ENCODE results near the gene HMBS. TPM values are rescaled to one million over a fixed set of nuclear protein-coding genes. Genes with fewer than 3 reads are reported as not detected.
A peak's percentile ranks its signal among the peaks of the same experiment; 100 is the strongest.
"Not testable (repeated sequence)": the region's sequence is repeated elsewhere in the genome, so short reads cannot be mapped to it uniquely, and the experiment has no call there.

The HMBS gene
- total and polyA plus RNA-seq, 8 donors = 3.8 to 25.0 (median 15.9) TPM; not detected in 1

DNA sequence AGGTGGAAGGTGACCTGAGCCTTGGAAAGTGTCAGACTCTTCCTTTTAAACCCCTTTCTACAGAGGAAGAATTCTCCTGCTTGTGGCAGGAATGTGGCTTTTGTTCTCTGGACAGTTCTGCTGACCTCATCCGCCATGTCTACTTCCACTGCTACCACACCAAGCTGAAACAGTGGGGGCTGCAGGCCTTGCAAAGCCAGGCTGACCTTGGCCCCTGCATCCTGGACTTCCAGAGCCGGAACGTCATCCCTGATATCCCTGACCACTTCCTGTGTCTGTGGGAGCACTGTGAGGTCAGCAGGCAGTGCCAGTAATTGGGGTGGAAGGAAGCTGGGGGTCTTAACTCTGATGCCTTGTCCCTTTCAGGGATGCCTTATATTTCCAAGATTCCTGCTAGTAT is 46.0 kb downstream of the HMBS start:
- WGBS, 5 donors = 62 to 77% (median 68%) methylated on average over 3 of the region's 3 CpGs
- peaks cover 0 to 15% (median 9%) of the 10 kb centered on the region in 4 donors for H3K4me1 ChIP-seq
- no peak overlapping the region for H3K27ac ChIP-seq
- H3K4me3 ChIP-seq = no peak overlapping the region
- intact Hi-C loops (cut with DNase I; ENCODE audit: low total_unique reads) = no loop called here
- TF ChIP-seq POLR2A (IDR thresholded peaks at IDR 0.05) (no peak), EP300 (IDR thresholded peaks at IDR 0.05) (no peak), POLR2AphosphoS5 (IDR thresholded peaks at IDR 0.05) (no peak)
- TF ChIP-seq, protein P1, sequence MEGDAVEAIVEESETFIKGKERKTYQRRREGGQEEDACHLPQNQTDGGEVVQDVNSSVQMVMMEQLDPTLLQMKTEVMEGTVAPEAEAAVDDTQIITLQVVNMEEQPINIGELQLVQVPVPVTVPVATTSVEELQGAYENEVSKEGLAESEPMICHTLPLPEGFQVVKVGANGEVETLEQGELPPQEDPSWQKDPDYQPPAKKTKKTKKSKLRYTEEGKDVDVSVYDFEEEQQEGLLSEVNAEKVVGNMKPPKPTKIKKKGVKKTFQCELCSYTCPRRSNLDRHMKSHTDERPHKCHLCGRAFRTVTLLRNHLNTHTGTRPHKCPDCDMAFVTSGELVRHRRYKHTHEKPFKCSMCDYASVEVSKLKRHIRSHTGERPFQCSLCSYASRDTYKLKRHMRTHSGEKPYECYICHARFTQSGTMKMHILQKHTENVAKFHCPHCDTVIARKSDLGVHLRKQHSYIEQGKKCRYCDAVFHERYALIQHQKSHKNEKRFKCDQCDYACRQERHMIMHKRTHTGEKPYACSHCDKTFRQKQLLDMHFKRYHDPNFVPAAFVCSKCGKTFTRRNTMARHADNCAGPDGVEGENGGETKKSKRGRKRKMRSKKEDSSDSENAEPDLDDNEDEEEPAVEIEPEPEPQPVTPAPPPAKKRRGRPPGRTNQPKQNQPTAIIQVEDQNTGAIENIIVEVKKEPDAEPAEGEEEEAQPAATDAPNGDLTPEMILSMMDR (IDR thresholded peaks at IDR 0.05) = no peak
- no peaks in the 10 kb centered on the region for H3K9me3 ChIP-seq
- H3K27me3 ChIP-seq = no peaks in the 10 kb centered on the region
- H3K36me3 ChIP-seq = peaks cover 42 to 87% (median 80%) of the 10 kb centered on the region in 4 donors
- DNase-seq = no peak

DNA sequence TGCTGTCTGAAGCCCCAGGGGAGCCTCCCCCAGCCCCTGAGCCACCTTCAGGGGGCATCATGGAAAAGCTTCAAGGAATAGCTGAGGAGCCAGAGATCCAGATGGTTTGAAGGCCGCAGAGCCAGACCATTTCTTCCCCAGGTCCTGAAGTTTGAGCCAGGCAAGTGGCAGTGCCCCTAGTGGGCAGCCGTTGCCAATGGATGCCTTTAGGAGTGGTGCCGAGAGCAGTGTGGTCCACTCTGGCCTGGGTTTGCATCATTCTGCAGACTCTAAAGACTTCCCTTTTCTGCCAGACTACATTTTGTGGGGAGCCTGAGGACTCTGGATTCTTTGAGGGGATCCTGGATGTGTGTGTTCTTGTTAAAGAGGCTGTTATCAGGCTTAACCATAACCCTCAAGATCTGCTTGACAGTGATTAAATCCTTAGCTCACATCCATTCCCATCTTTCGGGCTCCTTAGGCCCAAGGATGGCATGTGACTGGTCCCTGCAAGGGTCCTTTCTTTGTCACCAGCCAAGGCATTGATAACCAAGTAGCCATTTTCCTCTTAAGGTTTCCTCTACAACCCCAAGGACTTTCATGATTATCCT is 49.8 kb downstream of the HMBS start:
- no peak for DNase-seq
- Histone ChIP-seq H3K27me3 (no peaks in the 10 kb centered on the region), H3K27ac (no peak overlapping the region), H3K36me3 (peaks cover 42 to 59% (median 56%) of the 10 kb centered on the region in 4 donors), H3K4me3 (no peak overlapping the region), H3K9me3 (no peaks in the 10 kb centered on the region), H3K4me1 (no peaks in the 10 kb centered on the region)
- WGBS, 5 donors = 51 to 62% (median 58%) methylated on average over 4 of the region's 4 CpGs
- intact Hi-C loops (cut with DNase I; ENCODE audit: low total_unique reads) = no loop called here
- TF ChIP-seq POLR2A (IDR thresholded peaks at IDR 0.05) = no peak
- TF ChIP-seq EP300 (IDR thresholded peaks at IDR 0.05) = no peak
- TF ChIP-seq, protein P1 (IDR thresholded peaks at IDR 0.05) = peak in 4 of 7 experiments; percentile 18 to 43 (median 28)
- TF ChIP-seq POLR2AphosphoS5 (IDR thresholded peaks at IDR 0.05) = no peak

DNA sequence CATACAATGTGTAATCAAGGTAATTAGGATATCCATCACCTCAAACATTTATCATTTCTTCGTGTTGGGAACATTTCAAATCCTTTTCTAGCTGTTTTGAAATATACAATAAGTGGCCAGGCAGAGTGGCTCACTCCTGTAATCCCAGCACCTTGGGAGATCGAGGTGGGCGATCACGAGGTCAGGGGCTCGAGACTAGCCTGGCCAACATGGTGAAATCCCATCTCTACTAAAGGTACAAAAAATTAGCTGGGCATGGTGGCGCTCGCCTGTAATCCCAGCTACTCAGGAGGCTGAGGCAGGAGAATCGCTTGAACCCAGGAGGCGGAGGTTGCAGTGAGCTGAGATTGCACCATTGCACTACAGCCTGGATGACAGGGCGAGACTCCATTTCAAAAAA is 54.6 kb downstream of the HMBS start:
- H3K27me3 ChIP-seq; DNase-seq; H3K27ac ChIP-seq; intact Hi-C loops (cut with DNase I; ENCODE audit: low total_unique reads); H3K4me3 ChIP-seq; H3K4me1 ChIP-seq; H3K9me3 ChIP-seq: not testable (repeated sequence)
- 86 to 89% (median 87%) methylated on average over 10 of the region's 10 CpGs for WGBS, 5 donors
- peaks cover 7 to 11% (median 9%) of the 10 kb centered on the region in 4 donors for H3K36me3 ChIP-seq

Other genes with a start within 250 kb of the HMBS start
- gene CXCR5, start 201.0 kb upstream of the HMBS start, total RNA-seq = under 1 TPM in 1 of 5 donors, not detected in 4; 0.14 TPM
- gene CXCR5, start 201.0 kb upstream of the HMBS start, polyA plus RNA-seq = under 1 TPM; 0.12 to 0.60 (median 0.15) TPM
- 10 to 100 TPM in 4 of 5 donors, 1 to 10 TPM in 1; 9.9 to 35.2 (median 20.4) TPM for gene BCL9L, start 159.0 kb upstream of the HMBS start, total RNA-seq
- 10 to 100 TPM in 1 of 3 donors, 1 to 10 TPM in 2; 4.2 to 11.7 (median 6.0) TPM for gene BCL9L, start 159.0 kb upstream of the HMBS start, polyA plus RNA-seq
- gene UPK2, start 128.6 kb upstream of the HMBS start, total RNA-seq = not detected
- gene UPK2, start 128.6 kb upstream of the HMBS start, polyA plus RNA-seq = under 1 TPM in 1 of 3 donors, not detected in 2; 0.50 TPM
- not detected for gene FOXR1, start 113.1 kb upstream of the HMBS start, total RNA-seq
- gene FOXR1, start 113.1 kb upstream of the HMBS start, polyA plus RNA-seq = not detected
- 100 to 1,000 TPM in 1 of 5 donors, 10 to 100 TPM in 4; 34.8 to 310 (median 64.0) TPM for gene CENATAC, start 86.7 kb upstream of the HMBS start, total RNA-seq
- 10 to 100 TPM; 17.8 to 38.0 (median 18.0) TPM for gene CENATAC, start 86.7 kb upstream of the HMBS start, polyA plus RNA-seq
- gene RPS25, start 66.5 kb upstream of the HMBS start, total RNA-seq = 1,000 to 10,000 TPM in 3 of 5 donors, 100 to 1,000 TPM in 2; 157 to 2,308 (median 1,395) TPM
- gene RPS25, start 66.5 kb upstream of the HMBS start, polyA plus RNA-seq = 1,000 to 10,000 TPM; 2,403 to 3,218 (median 2,977) TPM
- gene TRAPPC4, start 66.1 kb upstream of the HMBS start, total RNA-seq = 10 to 100 TPM; 13.4 to 81.4 (median 20.0) TPM
- 10 to 100 TPM; 29.6 to 49.6 (median 34.1) TPM for gene TRAPPC4, start 66.1 kb upstream of the HMBS start, polyA plus RNA-seq
- 100 to 1,000 TPM in 1 of 5 donors, 10 to 100 TPM in 4; 16.3 to 126 (median 23.5) TPM for gene SLC37A4, start 54.0 kb upstream of the HMBS start, total RNA-seq
- 10 to 100 TPM; 12.4 to 14.6 (median 13.0) TPM for gene SLC37A4, start 54.0 kb upstream of the HMBS start, polyA plus RNA-seq
- 100 to 1,000 TPM in 2 of 5 donors, 10 to 100 TPM in 3; 46.1 to 127 (median 80.0) TPM for gene HYOU1, start 27.7 kb upstream of the HMBS start, total RNA-seq
- gene HYOU1, start 27.7 kb upstream of the HMBS start, polyA plus RNA-seq = 10 to 100 TPM; 12.7 to 57.2 (median 26.7) TPM
- 100 to 1,000 TPM in 1 of 5 donors, 10 to 100 TPM in 3, 1 to 10 TPM in 1; 8.2 to 190 (median 21.1) TPM for gene VPS11, start 17.1 kb upstream of the HMBS start, total RNA-seq
- gene VPS11, start 17.1 kb upstream of the HMBS start, polyA plus RNA-seq = 10 to 100 TPM; 25.5 to 43.1 (median 40.9) TPM
- 10 to 100 TPM in 3 of 5 donors, 1 to 10 TPM in 2; 2.3 to 27.7 (median 13.2) TPM for gene DPAGT1, start 17.0 kb downstream of the HMBS start, total RNA-seq
- gene DPAGT1, start 17.0 kb downstream of the HMBS start, polyA plus RNA-seq = 10 to 100 TPM; 14.4 to 28.5 (median 14.5) TPM
- 10 to 100 TPM in 3 of 5 donors, 1 to 10 TPM in 2; 2.6 to 19.9 (median 13.4) TPM for gene C2CD2L, start 22.5 kb downstream of the HMBS start, total RNA-seq
- gene C2CD2L, start 22.5 kb downstream of the HMBS start, polyA plus RNA-seq = 1 to 10 TPM; 1.7 to 6.1 (median 2.4) TPM
- gene HINFP, start 36.7 kb downstream of the HMBS start, total RNA-seq = 10 to 100 TPM; 17.1 to 80.8 (median 43.6) TPM
- 10 to 100 TPM in 2 of 3 donors, 1 to 10 TPM in 1; 9.2 to 11.9 (median 10.1) TPM for gene HINFP, start 36.7 kb downstream of the HMBS start, polyA plus RNA-seq
- under 1 TPM in 1 of 5 donors, not detected in 4; 0.37 TPM for gene ABCG4, start 64.2 kb downstream of the HMBS start, total RNA-seq
- gene ABCG4, start 64.2 kb downstream of the HMBS start, polyA plus RNA-seq = under 1 TPM in 2 of 3 donors, not detected in 1; 0.06 to 0.10 TPM
- 100 to 1,000 TPM in 1 of 5 donors, 10 to 100 TPM in 3, 1 to 10 TPM in 1; 7.0 to 101 (median 17.9) TPM for gene NLRX1, start 83.8 kb downstream of the HMBS start, total RNA-seq
- 10 to 100 TPM in 1 of 3 donors, 1 to 10 TPM in 2; 3.8 to 10.4 (median 4.8) TPM for gene NLRX1, start 83.8 kb downstream of the HMBS start, polyA plus RNA-seq
- 100 to 1,000 TPM in 1 of 5 donors, 10 to 100 TPM in 1, 1 to 10 TPM in 2, not detected in 1; 3.3 to 130 (median 9.5) TPM for gene NHERF4, start 100.6 kb downstream of the HMBS start, total RNA-seq
- gene NHERF4, start 100.6 kb downstream of the HMBS start, polyA plus RNA-seq = 1 to 10 TPM in 2 of 3 donors, under 1 TPM in 1; 0.13 to 2.4 (median 2.1) TPM
- gene CBL, start 121.5 kb downstream of the HMBS start, total RNA-seq = 10 to 100 TPM in 4 of 5 donors, 1 to 10 TPM in 1; 1.4 to 13.8 (median 11.7) TPM
- 1 to 10 TPM; 2.7 to 4.2 (median 3.0) TPM for gene CBL, start 121.5 kb downstream of the HMBS start, polyA plus RNA-seq
- gene MCAM, start 232.2 kb downstream of the HMBS start, total RNA-seq = 100 to 1,000 TPM in 3 of 5 donors, 10 to 100 TPM in 2; 49.6 to 379 (median 111) TPM
- gene MCAM, start 232.2 kb downstream of the HMBS start, polyA plus RNA-seq = 10 to 100 TPM in 2 of 3 donors, 1 to 10 TPM in 1; 7.3 to 54.8 (median 16.0) TPM
- 10 to 100 TPM in 2 of 5 donors, 1 to 10 TPM in 2, not detected in 1; 1.3 to 45.8 (median 11.7) TPM for gene RNF26, start 249.6 kb downstream of the HMBS start, total RNA-seq
- gene RNF26, start 249.6 kb downstream of the HMBS start, polyA plus RNA-seq = 10 to 100 TPM in 2 of 3 donors, 1 to 10 TPM in 1; 7.0 to 14.8 (median 10.3) TPM